GM21717 (cell line): ENCODE data around the gene MACO1.

Experiments used
- ATAC-seq: cut with Tn5 transposase; IDR thresholded peaks from one replicate; pipeline ENCODE4 v1.9.1; 2021; ENCODE audit warnings: mild to moderate bottlenecking, moderate library complexity; ENCODE audit not compliant: unreplicated experiment

Gene MACO1

GRCh38 chr1:25520446-25521061, 89.9 kb downstream of the MACO1 start:
- ATAC-seq: no peak

- no peak for ATAC-seq
Observed at GRCh38 chr1:25522031-25522655, 91.4 kb downstream of the MACO1 start.

GRCh38 chr1:25523542-25523941, 92.8 kb downstream of the MACO1 start:
- no peak for ATAC-seq

- no peak for ATAC-seq
Observed at GRCh38 chr1:25524568-25525360, 94.1 kb downstream of the MACO1 start.

GRCh38 chr1:25525361-25525688, 94.6 kb downstream of the MACO1 start:
- ATAC-seq: no peak

GRCh38 chr1:25526753-25527152, 96.1 kb downstream of the MACO1 start:
- no peak for ATAC-seq

GRCh38 chr1:25527226-25527846, 96.6 kb downstream of the MACO1 start:
- no peak for ATAC-seq

- no peak for ATAC-seq
Observed at GRCh38 chr1:25527946-25528595, 97.4 kb downstream of the MACO1 start.

- no peak for ATAC-seq
Observed at GRCh38 chr1:25528881-25529517, 98.3 kb downstream of the MACO1 start.

GRCh38 chr1:25529518-25530185, 99.0 kb downstream of the MACO1 start:
- no peak for ATAC-seq

GRCh38 chr1:25530186-25531081, 99.7 kb downstream of the MACO1 start:
- ATAC-seq: no peak

- no peak for ATAC-seq
Observed at GRCh38 chr1:25531082-25531461, 100.4 kb downstream of the MACO1 start.

GRCh38 chr1:25532970-25533369, 102.3 kb downstream of the MACO1 start:
- ATAC-seq: no peak

GRCh38 chr1:25533775-25534409, 103.2 kb downstream of the MACO1 start:
- ATAC-seq: no peak

- no peak for ATAC-seq
Observed at GRCh38 chr1:25534410-25534788, 103.7 kb downstream of the MACO1 start.

- no peak for ATAC-seq
Observed at GRCh38 chr1:25536124-25536523, 105.4 kb downstream of the MACO1 start.

- no peak for ATAC-seq
Observed at GRCh38 chr1:25537153-25537831, 106.6 kb downstream of the MACO1 start.

- no peak for ATAC-seq
Observed at GRCh38 chr1:25538191-25538767, 107.6 kb downstream of the MACO1 start.
